HepG2 (cell line): ENCODE data around the gene UPB1. TPM values are rescaled to one million over a fixed set of nuclear protein-coding genes. Genes with fewer than 3 reads are reported as not detected.

Experiments used
- ATAC-seq: fragments of 200-7000 bp; cut with Tn5 transposase; 3 replicates; pipeline ENCODE4 v1.9.1; 2020; ENCODE audit warnings: mild to moderate bottlenecking, moderate library complexity
- BruUV-seq: library from RNA; stranded (reverse); fragments of 400-500 nt; replicated peaks from 2 replicates; lab custom pipeline; 2021; lab: Mats Ljungman, UMichigan
- CTCF ChIA-PET: fragments of 300-600 bp; formaldehyde crosslinking; extraction: SDS; loops from one replicate; lab custom pipeline; 2021; ENCODE audit warnings: low total read pairs, inconsistent platforms, low intra/inter-chr PET ratio; lab: Yijun Ruan, JAX
- POLR2A ChIA-PET: fragments of 350-600 bp; sonication (Branson Sonifier 250); formaldehyde crosslinking; loops from one replicate; lab custom pipeline; 2020; ENCODE audit warnings: antibody characterized with exemption, inconsistent platforms; lab: Yijun Ruan, JAX
- DNase-seq: peaks from one replicate; pipeline ENCODE4 v3.0.0-alpha.2; 2015; ENCODE audit warnings: low spot score
- FAIRE-seq: peaks from 3 replicates; lab custom pipeline; 2011; peaks lifted over from hg19 to GRCh38; lab: Jason Lieb, UNC
- H2AFZ ChIP-seq: one replicate; pipeline ENCODE4 v1.6.1; 2011; ENCODE audit warnings: low read length, inconsistent platforms
- H3K27ac ChIP-seq: fragments of 300-600 bp; 3 replicates; pipeline ENCODE4 v1.8.0; 2011; ENCODE audit warnings: mixed run types, mild to moderate bottlenecking, mixed read lengths, low read length, inconsistent platforms; ENCODE audit not compliant: insufficient read depth; ENCODE audit errors: extremely low read length
- H3K27me3 ChIP-seq, 2 experiments: fragments of 200-600 bp in 1 of 2; 2 replicates in 1 of 2; 3 replicates in 1 of 2; pipeline versions ENCODE4 v1.6.0 to v1.8.0; 2011; ENCODE audit warnings: low read length in 2 of 2, mild to moderate bottlenecking in 2 of 2, moderate library complexity in 2 of 2, inconsistent platforms in 1 of 2; ENCODE audit not compliant: insufficient read depth in 2 of 2, control insufficient read depth in 1 of 2
- H3K36me3 ChIP-seq, 2 experiments: fragments of 200-600 bp in 1 of 2; replicated peaks in 1 of 2; 2 replicates in 1 of 2; 3 replicates in 1 of 2; pipeline versions ENCODE4 v1.5.1 to v1.8.0; 2011; ENCODE audit warnings: low read length in 2 of 2, inconsistent platforms in 1 of 2; ENCODE audit not compliant: insufficient read depth in 2 of 2, control insufficient read depth in 1 of 2
- H3K4me1 ChIP-seq: 2 replicates; pipeline ENCODE4 v1.5.1; 2012; ENCODE audit warnings: low read length, inconsistent platforms; ENCODE audit not compliant: insufficient read depth
- H3K4me2 ChIP-seq: 2 replicates; pipeline ENCODE4 v1.6.0; 2011; ENCODE audit warnings: low read depth, low read length, inconsistent platforms
- H3K4me3 ChIP-seq, 3 experiments: fragments of 200-600 bp in 1 of 3; sonication (generic), shearing (Covaris generic) in 1 of 3; replicated peaks in 1 of 3; 2 replicates each; pipeline ENCODE4 v1.5.1; 2011 to 2016; ENCODE audit warnings: low read length in 3 of 3, inconsistent platforms in 2 of 3, low read depth in 2 of 3, mild to moderate bottlenecking in 2 of 3, control low read depth in 1 of 3, mixed read lengths in 1 of 3; ENCODE audit not compliant: insufficient read depth in 1 of 3
- H3K79me2 ChIP-seq: one replicate; pipeline ENCODE4 v1.6.1; 2011; ENCODE audit warnings: low read length, inconsistent platforms; ENCODE audit not compliant: insufficient read depth
- H3K9ac ChIP-seq: 2 replicates; pipeline ENCODE4 v1.6.0; 2011; ENCODE audit warnings: mild to moderate bottlenecking, low read depth, low read length, inconsistent platforms; ENCODE audit not compliant: insufficient read depth
- H3K9me3 ChIP-seq: 2 replicates; pipeline ENCODE4 v1.5.1; 2012; ENCODE audit warnings: mild to moderate bottlenecking, low read length
- H4K20me1 ChIP-seq: 2 replicates; pipeline ENCODE4 v1.6.0; 2011; ENCODE audit warnings: inconsistent platforms, mild to moderate bottlenecking, low read length, moderate library complexity; ENCODE audit not compliant: insufficient read depth
- BRD4 ChIP-seq: sonication (generic); formaldehyde crosslinking; IDR thresholded peaks from 2 replicates; pipeline ENCODE4 v1.4.0; 2020; ENCODE audit warnings: missing genetic modification reagents
- CEBPB ChIP-seq: IDR thresholded peaks from 2 replicates; pipeline ENCODE4 v1.6.1; 2011; ENCODE audit warnings: low read depth, low read length, improper control_type of control experiment, borderline replicate concordance
- GTF3A ChIP-seq: sonication (generic); formaldehyde crosslinking; conservative IDR thresholded peaks from 2 replicates; pipeline ENCODE4 v1.4.0; 2020; ENCODE audit warnings: mild to moderate bottlenecking, missing genetic modification reagents
- NFE2L2 ChIP-seq: fragments of 150-350 bp; IDR thresholded peaks from 2 replicates; pipeline ENCODE4 v1.6.1; 2014; ENCODE audit warnings: low read length
- PITX1 ChIP-seq: sonication (generic); formaldehyde crosslinking; IDR thresholded peaks from 2 replicates; pipeline ENCODE4 v1.5.1; 2020; ENCODE audit warnings: mild to moderate bottlenecking, missing genetic modification reagents
- REL ChIP-seq: sonication (generic); formaldehyde crosslinking; conservative IDR thresholded peaks from 2 replicates; pipeline ENCODE4 v1.8.0; 2022; ENCODE audit warnings: mild to moderate bottlenecking, missing genetic modification reagents, moderate library complexity
- ZNF709 ChIP-seq: sonication (generic); formaldehyde crosslinking; IDR thresholded peaks from 2 replicates; pipeline ENCODE4 v1.5.0; 2020; ENCODE audit warnings: mild to moderate bottlenecking, missing genetic modification reagents
- WGBS: methylation state at CpG from one replicate; pipeline ENCODE4 v1.1.6; 2017; ENCODE audit warnings: low lambda C conversion rate; 5-methylcytosine and 5-hydroxymethylcytosine counted together
- in situ Hi-C: cut with HindIII; loops from 2 replicates; pipeline ENCODE4 v1.10.0; 2017; ENCODE audit warnings: low pct_unique_long_range_greater_than_20kb; ENCODE audit not compliant: extremely low pct_ligation_motif_present
- intact Hi-C: fragments of 100-400 bp; cut with micrococcal nuclease; formaldehyde crosslinking; loops from one replicate; pipeline ENCODE4 v1.10.0; 2022; ENCODE audit not compliant: unreplicated experiment
- polyA plus RNA-seq, 8 experiments: library from polyadenylated mRNA; depleted of rRNA in 3 of 8; stranded (reverse) in 7 of 8; unstranded in 1 of 8; fragments of >200 nt; fragmentation: Illumina TruSeq in 4 of 8; extraction: Trizol in 4 of 8; gene quantifications; 2 replicates each; pipeline versions ENCODE4 v1.2.1 to v1.2.3, GENCODE V29; 2011 to 2016; ENCODE audit warnings: low read depth in 4 of 8, missing spikeins in 1 of 8, mixed read lengths in 1 of 8; ENCODE audit not compliant: insufficient read depth in 1 of 8
- total RNA-seq, 5 experiments: library from RNA; depleted of rRNA; stranded (reverse); fragments of >200 nt; fragmentation: Illumina TruSeq; extraction: Trizol; gene quantifications; 2 replicates each; pipeline ENCODE4 v1.2.3, GENCODE V29; 2016; ENCODE audit warnings: low read depth in 1 of 5
- TF ChIP-seq, protein P1 (sequence below), 2 experiments: fragments of 450-650 bp in 1 of 2; sonication (generic) in 1 of 2; formaldehyde crosslinking; IDR thresholded peaks; 2 replicates each; pipeline versions ENCODE4 v1.5.0 to v1.8.0; 2020 to 2022; ENCODE audit warnings: mild to moderate bottlenecking in 1 of 2, missing genetic modification reagents in 1 of 2
- TF ChIP-seq, protein P2 (sequence below): sonication (generic); formaldehyde crosslinking; IDR thresholded peaks from 2 replicates; pipeline ENCODE4 v1.5.1; 2020; ENCODE audit warnings: mild to moderate bottlenecking, missing genetic modification reagents, borderline replicate concordance
- TF ChIP-seq, protein P3 (sequence below): sonication (generic); formaldehyde crosslinking; IDR thresholded peaks from 2 replicates; pipeline ENCODE4 v1.5.1; 2020; ENCODE audit warnings: mild to moderate bottlenecking, missing genetic modification reagents, moderate library complexity

The UPB1 gene
- total and polyA plus RNA-seq, 2 of the 13 experiments (the other 11 are each of a cell fraction or from before 2014, with no cell fraction given) = 0.38 to 1.2 TPM

DNA sequence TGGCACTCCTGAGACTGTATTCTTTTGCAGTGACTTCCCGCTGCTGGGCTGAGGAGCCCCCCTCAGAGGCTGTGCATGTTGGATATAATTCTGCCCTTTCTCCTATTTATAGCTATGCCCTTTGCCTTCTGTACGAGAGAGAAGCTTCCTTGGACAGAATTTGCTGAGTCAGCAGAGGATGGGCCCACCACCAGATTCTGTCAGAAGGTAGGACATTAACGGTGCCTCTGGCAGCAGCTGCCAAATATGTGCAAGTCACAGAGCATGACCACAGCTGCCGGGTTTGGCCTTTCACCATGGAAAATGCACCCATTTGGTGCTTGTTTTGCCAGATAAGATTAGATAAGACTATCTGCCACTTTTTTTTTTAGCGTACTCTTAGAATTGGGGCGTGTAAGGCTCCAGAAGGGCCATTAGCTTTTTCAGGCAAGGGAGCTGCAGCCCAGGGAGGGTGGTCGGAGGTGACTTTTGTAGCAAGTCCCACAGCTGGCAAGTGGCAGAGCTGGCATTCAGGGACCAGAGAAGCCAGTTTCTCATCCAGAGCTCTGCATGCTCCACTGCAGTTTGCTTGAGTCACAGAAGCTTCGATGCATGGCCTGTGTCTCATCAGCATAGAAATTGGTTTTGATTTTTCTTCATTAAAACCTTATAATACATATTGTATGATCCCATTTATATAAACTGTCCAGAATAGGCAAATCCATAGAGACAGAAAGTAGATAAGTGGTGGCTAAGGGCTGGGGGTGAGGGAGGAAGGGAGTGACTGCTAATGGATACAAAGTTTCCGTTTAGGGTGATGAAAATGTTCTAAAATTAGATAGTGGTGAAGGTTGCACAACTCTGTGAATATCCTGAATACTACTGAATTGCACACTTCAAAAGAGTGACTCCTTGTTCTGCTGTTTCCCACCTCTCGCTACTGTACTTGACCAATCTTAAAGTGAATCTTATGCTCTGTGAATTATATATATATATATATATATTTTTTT is 15.8 kb downstream of the UPB1 start:
- WGBS = 52% methylated on average over 10 of the region's 10 CpGs
- ChIA-PET POLR2A (interaction anchor here (0.6 to 1.6 kb wide), 3 partner anchors 10 to 40 kb away, joined by 3 to 4 read pairs (median 4); no protein-coding TSS in a partner anchor), CTCF (no interaction called here)
- in situ Hi-C loops = loop anchor here (10.0 kb wide), 1 partner anchor 186 kb away; no protein-coding TSS in a partner anchor
- Histone ChIP-seq H3K9ac (no peak overlapping the region; the same call in 1 of the 2 replicates), H3K36me3 (no peaks in the 10 kb centered on the region), H4K20me1 (no peaks in the 10 kb centered on the region), H3K9me3 (no peaks in the 10 kb centered on the region), H3K4me3 (0 out of 6 replicates have a peak overlapping the region, but pooled peaks of 1 of the 3 experiments have one; percentile 5), H2AFZ (no peak overlapping the region), H3K79me2 (no peaks in the 10 kb centered on the region), H3K27me3 (no peaks in the 10 kb centered on the region), H3K4me2 (peak overlapping the region; percentile 25; the same call in 1 of the 2 replicates), H3K27ac (peak overlapping the region; percentile 55), H3K4me1 (peaks cover 100% of the 10 kb centered on the region)
- intact Hi-C loops = no loop called here
- BruUV-seq = no TSS peak
- FAIRE-seq = no peak
- no peak for ATAC-seq
- DNase-seq = peak; percentile 51
- TF ChIP-seq, protein P1, sequence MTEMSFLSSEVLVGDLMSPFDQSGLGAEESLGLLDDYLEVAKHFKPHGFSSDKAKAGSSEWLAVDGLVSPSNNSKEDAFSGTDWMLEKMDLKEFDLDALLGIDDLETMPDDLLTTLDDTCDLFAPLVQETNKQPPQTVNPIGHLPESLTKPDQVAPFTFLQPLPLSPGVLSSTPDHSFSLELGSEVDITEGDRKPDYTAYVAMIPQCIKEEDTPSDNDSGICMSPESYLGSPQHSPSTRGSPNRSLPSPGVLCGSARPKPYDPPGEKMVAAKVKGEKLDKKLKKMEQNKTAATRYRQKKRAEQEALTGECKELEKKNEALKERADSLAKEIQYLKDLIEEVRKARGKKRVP (CRISPR knock-in tag; IDR thresholded peaks at IDR 0.05) = 0 out of 4 replicates have a peak, but pooled peaks of 1 of the 2 experiments have one; percentile 25
- TF ChIP-seq PITX1 (CRISPR knock-in tag) (0 out of 2 replicates have a peak, but pooled peaks have one; percentile 29), BRD4 (0 out of 2 replicates have a peak, but pooled peaks have one; percentile 40), ZNF709 (CRISPR knock-in tag) (no peak), GTF3A (CRISPR knock-in tag) (no peak), REL (no peak), NFE2L2 (peak; percentile 37; the same call in 1 of the 2 replicates), CEBPB (peak; percentile 82)
- TF ChIP-seq, protein P2, sequence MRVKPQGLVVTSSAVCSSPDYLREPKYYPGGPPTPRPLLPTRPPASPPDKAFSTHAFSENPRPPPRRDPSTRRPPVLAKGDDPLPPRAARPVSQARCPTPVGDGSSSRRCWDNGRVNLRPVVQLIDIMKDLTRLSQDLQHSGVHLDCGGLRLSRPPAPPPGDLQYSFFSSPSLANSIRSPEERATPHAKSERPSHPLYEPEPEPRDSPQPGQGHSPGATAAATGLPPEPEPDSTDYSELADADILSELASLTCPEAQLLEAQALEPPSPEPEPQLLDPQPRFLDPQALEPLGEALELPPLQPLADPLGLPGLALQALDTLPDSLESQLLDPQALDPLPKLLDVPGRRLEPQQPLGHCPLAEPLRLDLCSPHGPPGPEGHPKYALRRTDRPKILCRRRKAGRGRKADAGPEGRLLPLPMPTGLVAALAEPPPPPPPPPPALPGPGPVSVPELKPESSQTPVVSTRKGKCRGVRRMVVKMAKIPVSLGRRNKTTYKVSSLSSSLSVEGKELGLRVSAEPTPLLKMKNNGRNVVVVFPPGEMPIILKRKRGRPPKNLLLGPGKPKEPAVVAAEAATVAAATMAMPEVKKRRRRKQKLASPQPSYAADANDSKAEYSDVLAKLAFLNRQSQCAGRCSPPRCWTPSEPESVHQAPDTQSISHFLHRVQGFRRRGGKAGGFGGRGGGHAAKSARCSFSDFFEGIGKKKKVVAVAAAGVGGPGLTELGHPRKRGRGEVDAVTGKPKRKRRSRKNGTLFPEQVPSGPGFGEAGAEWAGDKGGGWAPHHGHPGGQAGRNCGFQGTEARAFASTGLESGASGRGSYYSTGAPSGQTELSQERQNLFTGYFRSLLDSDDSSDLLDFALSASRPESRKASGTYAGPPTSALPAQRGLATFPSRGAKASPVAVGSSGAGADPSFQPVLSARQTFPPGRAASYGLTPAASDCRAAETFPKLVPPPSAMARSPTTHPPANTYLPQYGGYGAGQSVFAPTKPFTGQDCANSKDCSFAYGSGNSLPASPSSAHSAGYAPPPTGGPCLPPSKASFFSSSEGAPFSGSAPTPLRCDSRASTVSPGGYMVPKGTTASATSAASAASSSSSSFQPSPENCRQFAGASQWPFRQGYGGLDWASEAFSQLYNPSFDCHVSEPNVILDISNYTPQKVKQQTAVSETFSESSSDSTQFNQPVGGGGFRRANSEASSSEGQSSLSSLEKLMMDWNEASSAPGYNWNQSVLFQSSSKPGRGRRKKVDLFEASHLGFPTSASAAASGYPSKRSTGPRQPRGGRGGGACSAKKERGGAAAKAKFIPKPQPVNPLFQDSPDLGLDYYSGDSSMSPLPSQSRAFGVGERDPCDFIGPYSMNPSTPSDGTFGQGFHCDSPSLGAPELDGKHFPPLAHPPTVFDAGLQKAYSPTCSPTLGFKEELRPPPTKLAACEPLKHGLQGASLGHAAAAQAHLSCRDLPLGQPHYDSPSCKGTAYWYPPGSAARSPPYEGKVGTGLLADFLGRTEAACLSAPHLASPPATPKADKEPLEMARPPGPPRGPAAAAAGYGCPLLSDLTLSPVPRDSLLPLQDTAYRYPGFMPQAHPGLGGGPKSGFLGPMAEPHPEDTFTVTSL (CRISPR knock-in tag) = no peak
- TF ChIP-seq, protein P3, sequence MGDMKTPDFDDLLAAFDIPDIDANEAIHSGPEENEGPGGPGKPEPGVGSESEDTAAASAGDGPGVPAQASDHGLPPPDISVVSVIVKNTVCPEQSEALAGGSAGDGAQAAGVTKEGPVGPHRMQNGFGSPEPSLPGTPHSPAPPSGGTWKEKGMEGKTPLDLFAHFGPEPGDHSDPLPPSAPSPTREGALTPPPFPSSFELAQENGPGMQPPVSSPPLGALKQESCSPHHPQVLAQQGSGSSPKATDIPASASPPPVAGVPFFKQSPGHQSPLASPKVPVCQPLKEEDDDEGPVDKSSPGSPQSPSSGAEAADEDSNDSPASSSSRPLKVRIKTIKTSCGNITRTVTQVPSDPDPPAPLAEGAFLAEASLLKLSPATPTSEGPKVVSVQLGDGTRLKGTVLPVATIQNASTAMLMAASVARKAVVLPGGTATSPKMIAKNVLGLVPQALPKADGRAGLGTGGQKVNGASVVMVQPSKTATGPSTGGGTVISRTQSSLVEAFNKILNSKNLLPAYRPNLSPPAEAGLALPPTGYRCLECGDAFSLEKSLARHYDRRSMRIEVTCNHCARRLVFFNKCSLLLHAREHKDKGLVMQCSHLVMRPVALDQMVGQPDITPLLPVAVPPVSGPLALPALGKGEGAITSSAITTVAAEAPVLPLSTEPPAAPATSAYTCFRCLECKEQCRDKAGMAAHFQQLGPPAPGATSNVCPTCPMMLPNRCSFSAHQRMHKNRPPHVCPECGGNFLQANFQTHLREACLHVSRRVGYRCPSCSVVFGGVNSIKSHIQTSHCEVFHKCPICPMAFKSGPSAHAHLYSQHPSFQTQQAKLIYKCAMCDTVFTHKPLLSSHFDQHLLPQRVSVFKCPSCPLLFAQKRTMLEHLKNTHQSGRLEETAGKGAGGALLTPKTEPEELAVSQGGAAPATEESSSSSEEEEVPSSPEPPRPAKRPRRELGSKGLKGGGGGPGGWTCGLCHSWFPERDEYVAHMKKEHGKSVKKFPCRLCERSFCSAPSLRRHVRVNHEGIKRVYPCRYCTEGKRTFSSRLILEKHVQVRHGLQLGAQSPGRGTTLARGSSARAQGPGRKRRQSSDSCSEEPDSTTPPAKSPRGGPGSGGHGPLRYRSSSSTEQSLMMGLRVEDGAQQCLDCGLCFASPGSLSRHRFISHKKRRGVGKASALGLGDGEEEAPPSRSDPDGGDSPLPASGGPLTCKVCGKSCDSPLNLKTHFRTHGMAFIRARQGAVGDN = peak; percentile 40; the same call in 1 of the 2 replicates
